ENCODE measurements around the gene FAM120A.

GRCh38 chr9:93467462-93467861 is 16.0 kb downstream of the FAM120A start:
- TF ChIP-seq REST (IDR thresholded peaks at IDR 0.05; ENCODE audit: borderline replicate concordance) (no peak), REST (CRISPR knock-in tag; IDR thresholded peaks at IDR 0.05; ENCODE audit: low read depth) (no peak), NRF1 (conservative IDR thresholded peaks at IDR 0.05 in 1 of 2, IDR thresholded peaks at IDR 0.05 in 1 of 2) (no peak), ARHGAP35 (IDR thresholded peaks at IDR 0.05; ENCODE audit: partially characterized antibody) (no peak), CTCF (IDR thresholded peaks at IDR 0.05 in 2 of 3, conservative IDR thresholded peaks at IDR 0.05 in 1 of 3; ENCODE audit: insufficient read depth in 2 of 3, low read depth in 1 of 3, low read length in 3 of 3) (no peak)
